ENCODE results near the gene EPGN. TPM values are rescaled to one million over a fixed set of nuclear protein-coding genes. Genes with fewer than 3 reads are reported as not detected.

The EPGN gene
- total RNA-seq, 1 donor from 2014 or later, result 0.54 TPM

DNA sequence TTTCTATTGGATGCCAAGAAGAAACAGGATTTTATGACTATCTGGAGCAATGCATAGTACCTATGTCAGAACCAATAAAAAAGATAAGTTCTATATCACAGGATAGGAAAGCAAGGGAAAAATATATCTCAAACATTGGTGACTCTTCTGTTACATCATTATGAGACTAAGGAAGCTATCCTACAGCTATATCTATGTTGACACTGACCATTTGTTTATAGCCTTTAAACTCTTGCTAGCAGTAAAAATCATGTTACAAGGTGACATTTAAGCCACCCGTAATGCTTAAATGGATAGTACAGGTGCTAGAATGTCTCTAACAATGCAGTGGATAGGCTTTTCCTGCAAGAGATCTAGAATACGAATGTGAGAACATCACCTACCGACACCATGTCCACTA is 28.6 kb upstream of the EPGN start:
- H3K4me3 Mint-ChIP-seq (ENCODE audit: unreplicated experiment), result no peak overlapping the region
- peaks cover 22% of the 10 kb centered on the region for H3K4me1 Mint-ChIP-seq (ENCODE audit: low read depth, unreplicated experiment)
- Histone ChIP-seq H3K27ac (ENCODE audit: low read depth, low read length) (no peak overlapping the region), H3K4me1 (ENCODE audit: insufficient read depth, low read length) (peaks cover 13% of the 10 kb centered on the region), H3K27me3 (ENCODE audit: insufficient read depth, low read length) (no peaks in the 10 kb centered on the region), H4K20me1 (ENCODE audit: insufficient read depth, low read length) (no peaks in the 10 kb centered on the region), H3K9me3 (ENCODE audit: insufficient read depth, low read depth, low read length) (no peaks in the 10 kb centered on the region), H3K9ac (ENCODE audit: low read length) (no peak overlapping the region), H3K36me3 (ENCODE audit: insufficient read depth, low read length) (no peaks in the 10 kb centered on the region), H3K4me3 (ENCODE audit: insufficient read depth, low read depth, low read length) (no peak overlapping the region), H3K4me2 (ENCODE audit: low read length) (no peak overlapping the region), H3K79me2 (ENCODE audit: insufficient read depth, low read length) (no peaks in the 10 kb centered on the region), H2AFZ (ENCODE audit: low read depth, low read length) (no peak overlapping the region)
- no peak overlapping the region for H3K27ac Mint-ChIP-seq (ENCODE audit: unreplicated experiment)
- no peak for FAIRE-seq
- TF ChIP-seq EZH2 (IDR thresholded peaks at IDR 0.05; ENCODE audit: insufficient read depth, low read length), result no peak
- TF ChIP-seq, protein P1, sequence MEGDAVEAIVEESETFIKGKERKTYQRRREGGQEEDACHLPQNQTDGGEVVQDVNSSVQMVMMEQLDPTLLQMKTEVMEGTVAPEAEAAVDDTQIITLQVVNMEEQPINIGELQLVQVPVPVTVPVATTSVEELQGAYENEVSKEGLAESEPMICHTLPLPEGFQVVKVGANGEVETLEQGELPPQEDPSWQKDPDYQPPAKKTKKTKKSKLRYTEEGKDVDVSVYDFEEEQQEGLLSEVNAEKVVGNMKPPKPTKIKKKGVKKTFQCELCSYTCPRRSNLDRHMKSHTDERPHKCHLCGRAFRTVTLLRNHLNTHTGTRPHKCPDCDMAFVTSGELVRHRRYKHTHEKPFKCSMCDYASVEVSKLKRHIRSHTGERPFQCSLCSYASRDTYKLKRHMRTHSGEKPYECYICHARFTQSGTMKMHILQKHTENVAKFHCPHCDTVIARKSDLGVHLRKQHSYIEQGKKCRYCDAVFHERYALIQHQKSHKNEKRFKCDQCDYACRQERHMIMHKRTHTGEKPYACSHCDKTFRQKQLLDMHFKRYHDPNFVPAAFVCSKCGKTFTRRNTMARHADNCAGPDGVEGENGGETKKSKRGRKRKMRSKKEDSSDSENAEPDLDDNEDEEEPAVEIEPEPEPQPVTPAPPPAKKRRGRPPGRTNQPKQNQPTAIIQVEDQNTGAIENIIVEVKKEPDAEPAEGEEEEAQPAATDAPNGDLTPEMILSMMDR (IDR thresholded peaks at IDR 0.05; ENCODE audit: insufficient read depth, low read depth, low read length), result no peak
- H3K36me3 Mint-ChIP-seq (ENCODE audit: low read depth, unreplicated experiment), result peaks cover 5% of the 10 kb centered on the region
- H3K9me3 Mint-ChIP-seq (ENCODE audit: unreplicated experiment), result peaks cover 2% of the 10 kb centered on the region
- H3K27me3 Mint-ChIP-seq (ENCODE audit: low read depth, unreplicated experiment), result no peaks in the 10 kb centered on the region
- no peak for DNase-seq (ENCODE audit: low read depth)

DNA sequence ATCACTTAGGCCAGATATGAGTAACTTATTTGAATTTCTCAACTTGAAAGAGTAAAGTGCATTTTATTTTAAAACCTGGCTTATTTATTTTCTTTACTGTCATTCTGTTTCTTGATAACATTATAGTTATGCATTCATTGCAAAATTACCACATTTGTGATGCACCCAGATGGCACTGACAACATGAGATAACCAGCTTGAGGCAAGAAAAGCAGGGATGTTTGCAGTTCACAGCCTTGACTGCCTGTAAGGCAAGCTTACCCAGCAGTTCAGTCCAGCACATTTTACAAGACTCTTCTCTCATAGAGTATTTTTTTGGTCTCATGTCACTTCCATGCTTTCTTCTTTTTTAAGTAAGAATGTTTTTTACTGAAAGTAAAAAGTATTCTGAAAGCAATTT is 25.3 kb upstream of the EPGN start:
- FAIRE-seq, result peak; percentile 17
- peak overlapping the region; percentile 50 for H3K27ac ChIP-seq (ENCODE audit: low read depth, low read length)

DNA sequence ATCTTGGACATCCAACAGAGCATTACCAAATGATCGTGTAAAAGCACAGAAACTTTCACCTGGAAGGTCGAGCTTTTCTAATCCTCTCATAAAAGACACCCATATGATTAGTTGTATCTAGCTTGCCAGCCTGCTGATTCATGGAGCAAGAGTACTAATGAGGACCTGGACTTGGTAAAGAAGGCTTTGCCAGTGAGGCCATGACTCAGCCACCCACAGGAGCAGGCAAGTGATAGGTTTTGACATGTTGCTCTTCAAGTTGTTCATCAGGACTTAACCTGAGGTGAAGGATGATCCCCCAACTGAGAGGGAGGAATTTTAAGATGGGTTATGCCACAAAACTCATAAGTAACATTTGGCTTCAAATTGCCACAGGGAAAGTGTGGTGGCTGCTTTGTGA is 24.7 kb upstream of the EPGN start:
- H3K4me3 ChIP-seq (ENCODE audit: insufficient read depth, low read depth, low read length), result peak overlapping the region; percentile 19
- no peaks in the 10 kb centered on the region for H3K27me3 Mint-ChIP-seq (ENCODE audit: low read depth, unreplicated experiment)
- H3K36me3 Mint-ChIP-seq (ENCODE audit: low read depth, unreplicated experiment), result peaks cover 5% of the 10 kb centered on the region
- no peaks in the 10 kb centered on the region for H3K27me3 ChIP-seq (ENCODE audit: insufficient read depth, low read length)
- no peaks in the 10 kb centered on the region for H3K79me2 ChIP-seq (ENCODE audit: insufficient read depth, low read length)
- FAIRE-seq (no peak), DNase-seq (ENCODE audit: low read depth) (peak; percentile 84)
- no peak overlapping the region for H2AFZ ChIP-seq (ENCODE audit: low read depth, low read length)
- H4K20me1 ChIP-seq (ENCODE audit: insufficient read depth, low read length), result no peaks in the 10 kb centered on the region
- H3K4me2 ChIP-seq (ENCODE audit: low read length), result peak overlapping the region; percentile 74
- peak overlapping the region; percentile 98 for H3K27ac Mint-ChIP-seq (ENCODE audit: unreplicated experiment)
- H3K9me3 ChIP-seq (ENCODE audit: insufficient read depth, low read depth, low read length), result no peaks in the 10 kb centered on the region
- no peaks in the 10 kb centered on the region for H3K9me3 Mint-ChIP-seq (ENCODE audit: unreplicated experiment)
- TF ChIP-seq, protein P1 (IDR thresholded peaks at IDR 0.05; ENCODE audit: insufficient read depth, low read depth, low read length), result no peak
- TF ChIP-seq EZH2 (IDR thresholded peaks at IDR 0.05; ENCODE audit: insufficient read depth, low read length), result no peak
- H3K27ac ChIP-seq (ENCODE audit: low read depth, low read length), result peak overlapping the region; percentile 50
- peaks cover 41% of the 10 kb centered on the region for H3K4me1 Mint-ChIP-seq (ENCODE audit: low read depth, unreplicated experiment)
- H3K36me3 ChIP-seq (ENCODE audit: insufficient read depth, low read length), result no peaks in the 10 kb centered on the region
- peaks cover 13% of the 10 kb centered on the region for H3K4me1 ChIP-seq (ENCODE audit: insufficient read depth, low read length)
- H3K4me3 Mint-ChIP-seq (ENCODE audit: unreplicated experiment), result no peak overlapping the region
- H3K9ac ChIP-seq (ENCODE audit: low read length), result peak overlapping the region; percentile 16

More for the DNA sequence above, 25.3 kb upstream of the EPGN start:
- Mint-ChIP-seq H3K27me3 (ENCODE audit: low read depth, unreplicated experiment) (no peaks in the 10 kb centered on the region), H3K4me3 (ENCODE audit: unreplicated experiment) (no peak overlapping the region), H3K27ac (ENCODE audit: unreplicated experiment) (peak overlapping the region; percentile 98), H3K36me3 (ENCODE audit: low read depth, unreplicated experiment) (peaks cover 3% of the 10 kb centered on the region), H3K4me1 (ENCODE audit: low read depth, unreplicated experiment) (peaks cover 41% of the 10 kb centered on the region), H3K9me3 (ENCODE audit: unreplicated experiment) (no peaks in the 10 kb centered on the region)
- TF ChIP-seq EZH2 (IDR thresholded peaks at IDR 0.05; ENCODE audit: insufficient read depth, low read length), result no peak
- TF ChIP-seq, protein P1 (IDR thresholded peaks at IDR 0.05; ENCODE audit: insufficient read depth, low read depth, low read length), result no peak
- Histone ChIP-seq H3K27me3 (ENCODE audit: insufficient read depth, low read length) (no peaks in the 10 kb centered on the region), H3K9me3 (ENCODE audit: insufficient read depth, low read depth, low read length) (no peaks in the 10 kb centered on the region), H3K9ac (ENCODE audit: low read length) (no peak overlapping the region), H3K4me3 (ENCODE audit: insufficient read depth, low read depth, low read length) (no peak overlapping the region), H3K79me2 (ENCODE audit: insufficient read depth, low read length) (no peaks in the 10 kb centered on the region), H3K4me2 (ENCODE audit: low read length) (no peak overlapping the region), H4K20me1 (ENCODE audit: insufficient read depth, low read length) (no peaks in the 10 kb centered on the region), H3K36me3 (ENCODE audit: insufficient read depth, low read length) (no peaks in the 10 kb centered on the region), H3K4me1 (ENCODE audit: insufficient read depth, low read length) (peaks cover 13% of the 10 kb centered on the region), H2AFZ (ENCODE audit: low read depth, low read length) (no peak overlapping the region)
- no peak for DNase-seq (ENCODE audit: low read depth)

Data from astrocyte (in vitro differentiated cells and primary cell).